Measurements from ENCODE around the gene TCTN2. TPM values are rescaled to one million over a fixed set of nuclear protein-coding genes. Genes with fewer than 3 reads are reported as not detected.

TCTN2 gene
- total and polyA plus RNA-seq, 10 of the 15 experiments (the other 5 are each of a cell fraction or from before 2014, with no cell fraction given): 0.55 to 5.5 (median 3.3) TPM

DNA sequence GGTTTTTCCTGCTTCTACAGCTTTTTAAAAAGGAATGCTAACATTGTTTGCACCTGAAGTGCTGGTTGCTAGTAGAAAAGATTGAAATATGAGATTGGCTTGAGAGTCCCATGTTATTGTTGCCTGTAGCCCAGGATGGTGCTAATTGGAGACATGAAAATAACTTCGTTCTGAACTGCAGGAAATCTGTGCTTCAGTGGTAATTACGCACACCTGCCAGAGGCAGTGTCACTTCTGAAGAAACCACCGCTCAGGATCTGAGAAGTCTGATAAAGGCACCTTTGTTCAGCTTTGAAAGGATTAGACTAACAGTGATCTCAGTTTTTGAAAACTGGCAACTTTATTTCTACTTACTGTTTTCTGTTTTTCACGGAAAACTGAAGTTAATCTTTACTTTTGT lies 25.7 kb downstream of the TCTN2 start:
- DNase-seq (ENCODE audit: low read depth, low spot score): no peak
- Histone ChIP-seq H3K4me2 (ENCODE audit: control insufficient read depth, insufficient read depth) (no peak overlapping the region), H3K9me3 (replicated peaks; ENCODE audit: control insufficient read depth, insufficient read depth, low read length) (no peaks in the 10 kb centered on the region), H3K27ac (ENCODE audit: control insufficient read depth, insufficient read depth) (no peak overlapping the region), H3K27me3 (replicated peaks in 1 of 2; ENCODE audit: control insufficient read depth in 2 of 2, insufficient read depth in 2 of 2, low read length in 1 of 2) (no peaks in the 10 kb centered on the region), H3K36me3 (ENCODE audit: control insufficient read depth in 2 of 2, insufficient read depth in 2 of 2, low read length in 1 of 2) (no peaks in the 10 kb centered on the region), H3K4me1 (ENCODE audit: control insufficient read depth, insufficient read depth, low read length) (no peaks in the 10 kb centered on the region), H3K9ac (ENCODE audit: control insufficient read depth, insufficient read depth, low read length) (no peak overlapping the region), H3K79me2 (ENCODE audit: control insufficient read depth, insufficient read depth, low read length) (no peaks in the 10 kb centered on the region), H3K4me3 (no peak overlapping the region), H4K20me1 (ENCODE audit: control insufficient read depth, insufficient read depth) (no peaks in the 10 kb centered on the region), H2AFZ (ENCODE audit: control insufficient read depth, low read depth, low read length) (no peak overlapping the region)
- SMC1A ChIA-PET (ENCODE audit: uncharacterized antibody, unreplicated experiment): interaction anchor here (0.8 kb wide), 1 partner anchor 55 kb away, joined by 3 read pairs; no protein-coding TSS in a partner anchor
- FAIRE-seq: no peak
- POLR2A ChIA-PET: no interaction called here
- RAD21 ChIA-PET (ENCODE audit: unreplicated experiment): no interaction called here
- BruUV-seq (replicated peaks): no TSS peak
- ATAC-seq: no peak
- intact Hi-C loops (cut with micrococcal nuclease; ENCODE audit: unreplicated experiment) (no loop called here), in situ Hi-C loops (cut with MboI) (no loop called here)
- CTCF ChIA-PET: no interaction called here
- TF ChIP-seq, protein P1, sequence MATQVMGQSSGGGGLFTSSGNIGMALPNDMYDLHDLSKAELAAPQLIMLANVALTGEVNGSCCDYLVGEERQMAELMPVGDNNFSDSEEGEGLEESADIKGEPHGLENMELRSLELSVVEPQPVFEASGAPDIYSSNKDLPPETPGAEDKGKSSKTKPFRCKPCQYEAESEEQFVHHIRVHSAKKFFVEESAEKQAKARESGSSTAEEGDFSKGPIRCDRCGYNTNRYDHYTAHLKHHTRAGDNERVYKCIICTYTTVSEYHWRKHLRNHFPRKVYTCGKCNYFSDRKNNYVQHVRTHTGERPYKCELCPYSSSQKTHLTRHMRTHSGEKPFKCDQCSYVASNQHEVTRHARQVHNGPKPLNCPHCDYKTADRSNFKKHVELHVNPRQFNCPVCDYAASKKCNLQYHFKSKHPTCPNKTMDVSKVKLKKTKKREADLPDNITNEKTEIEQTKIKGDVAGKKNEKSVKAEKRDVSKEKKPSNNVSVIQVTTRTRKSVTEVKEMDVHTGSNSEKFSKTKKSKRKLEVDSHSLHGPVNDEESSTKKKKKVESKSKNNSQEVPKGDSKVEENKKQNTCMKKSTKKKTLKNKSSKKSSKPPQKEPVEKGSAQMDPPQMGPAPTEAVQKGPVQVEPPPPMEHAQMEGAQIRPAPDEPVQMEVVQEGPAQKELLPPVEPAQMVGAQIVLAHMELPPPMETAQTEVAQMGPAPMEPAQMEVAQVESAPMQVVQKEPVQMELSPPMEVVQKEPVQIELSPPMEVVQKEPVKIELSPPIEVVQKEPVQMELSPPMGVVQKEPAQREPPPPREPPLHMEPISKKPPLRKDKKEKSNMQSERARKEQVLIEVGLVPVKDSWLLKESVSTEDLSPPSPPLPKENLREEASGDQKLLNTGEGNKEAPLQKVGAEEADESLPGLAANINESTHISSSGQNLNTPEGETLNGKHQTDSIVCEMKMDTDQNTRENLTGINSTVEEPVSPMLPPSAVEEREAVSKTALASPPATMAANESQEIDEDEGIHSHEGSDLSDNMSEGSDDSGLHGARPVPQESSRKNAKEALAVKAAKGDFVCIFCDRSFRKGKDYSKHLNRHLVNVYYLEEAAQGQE (IDR thresholded peaks at IDR 0.05; ENCODE audit: low read depth, low read length): no peak
- TF ChIP-seq NR2C1 (IDR thresholded peaks at IDR 0.05): no peak
- TF ChIP-seq MTA2 (IDR thresholded peaks at IDR 0.05; ENCODE audit: low read depth): no peak
- no peak for TF ChIP-seq SPI1 (IDR thresholded peaks at IDR 0.05; ENCODE audit: borderline replicate concordance, insufficient read depth, low read depth, low read length)
- no peak for TF ChIP-seq IKZF1 (conservative IDR thresholded peaks at IDR 0.05)
- TF ChIP-seq RELA (IDR thresholded peaks at IDR 0.05; ENCODE audit: borderline replicate concordance, partially characterized antibody): no peak
- TF ChIP-seq FOXK2 (IDR thresholded peaks at IDR 0.05): no peak
- TF ChIP-seq TCF7 (IDR thresholded peaks at IDR 0.05; ENCODE audit: borderline replicate concordance): no peak
- TF ChIP-seq SP1 (IDR thresholded peaks at IDR 0.05; ENCODE audit: low read depth, low read length): no peak
- no peak for TF ChIP-seq USF2 (IDR thresholded peaks at IDR 0.05; ENCODE audit: borderline replicate concordance, low read depth, low read length)
- no peak for TF ChIP-seq FOXM1 (IDR thresholded peaks at IDR 0.05; ENCODE audit: low read depth, low read length)
- TF ChIP-seq BCL3 (IDR thresholded peaks at IDR 0.05; ENCODE audit: borderline replicate concordance, insufficient read depth, low read depth, low read length, poor library complexity, severe bottlenecking): no peak
- TF ChIP-seq, protein P2, sequence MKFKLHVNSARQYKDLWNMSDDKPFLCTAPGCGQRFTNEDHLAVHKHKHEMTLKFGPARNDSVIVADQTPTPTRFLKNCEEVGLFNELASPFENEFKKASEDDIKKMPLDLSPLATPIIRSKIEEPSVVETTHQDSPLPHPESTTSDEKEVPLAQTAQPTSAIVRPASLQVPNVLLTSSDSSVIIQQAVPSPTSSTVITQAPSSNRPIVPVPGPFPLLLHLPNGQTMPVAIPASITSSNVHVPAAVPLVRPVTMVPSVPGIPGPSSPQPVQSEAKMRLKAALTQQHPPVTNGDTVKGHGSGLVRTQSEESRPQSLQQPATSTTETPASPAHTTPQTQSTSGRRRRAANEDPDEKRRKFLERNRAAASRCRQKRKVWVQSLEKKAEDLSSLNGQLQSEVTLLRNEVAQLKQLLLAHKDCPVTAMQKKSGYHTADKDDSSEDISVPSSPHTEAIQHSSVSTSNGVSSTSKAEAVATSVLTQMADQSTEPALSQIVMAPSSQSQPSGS (IDR thresholded peaks at IDR 0.05; ENCODE audit: low read length): no peak
- TF ChIP-seq PAX5 (IDR thresholded peaks at IDR 0.05; ENCODE audit: borderline replicate concordance, low read depth, low read length): no peak
- TF ChIP-seq BRCA1 (IDR thresholded peaks at IDR 0.05; ENCODE audit: low read depth, low read length): no peak
- TF ChIP-seq MAX (IDR thresholded peaks at IDR 0.05; ENCODE audit: low read depth, low read length): no peak
- no peak for TF ChIP-seq SUPT20H (IDR thresholded peaks at IDR 0.05; ENCODE audit: borderline replicate concordance, control insufficient read depth, low read depth, low read length)
- no peak for TF ChIP-seq SUZ12 (IDR thresholded peaks at IDR 0.05; ENCODE audit: unreplicated experiment)
- 97% methylated on average over 4 of the region's 4 CpGs for WGBS (ENCODE audit: insufficient coverage, insufficient replicate concordance, low lambda C conversion rate, missing lambda C conversion rate)
